NCI-H1092 (cell line): ENCODE data around the gene TFDP3.

Source experiments
- DNase-seq: peaks from one replicate; lab custom pipeline; 2025; lab: John Stamatoyannopoulos, UW

Gene TFDP3

DNA sequence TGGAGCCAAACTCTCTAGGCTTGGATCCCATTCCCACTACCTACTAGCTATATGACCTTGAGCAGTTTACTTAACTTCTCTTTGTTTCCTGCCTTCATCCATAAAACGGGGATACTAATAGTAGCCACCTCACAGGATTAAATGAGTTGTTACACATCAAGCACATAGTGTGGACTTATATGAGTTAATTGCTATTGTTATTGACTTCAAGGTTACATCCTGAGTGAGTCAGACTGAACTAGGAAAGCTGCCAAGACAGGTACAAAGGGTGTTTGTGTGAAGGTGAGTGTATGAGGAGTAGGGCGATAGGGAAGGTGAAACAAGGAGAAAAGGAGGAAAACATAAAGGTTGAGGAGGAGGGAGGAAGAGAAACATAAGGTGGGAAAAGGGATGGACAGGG lies 32.2 kb downstream of the TFDP3 start:
- no peak for DNase-seq

DNA sequence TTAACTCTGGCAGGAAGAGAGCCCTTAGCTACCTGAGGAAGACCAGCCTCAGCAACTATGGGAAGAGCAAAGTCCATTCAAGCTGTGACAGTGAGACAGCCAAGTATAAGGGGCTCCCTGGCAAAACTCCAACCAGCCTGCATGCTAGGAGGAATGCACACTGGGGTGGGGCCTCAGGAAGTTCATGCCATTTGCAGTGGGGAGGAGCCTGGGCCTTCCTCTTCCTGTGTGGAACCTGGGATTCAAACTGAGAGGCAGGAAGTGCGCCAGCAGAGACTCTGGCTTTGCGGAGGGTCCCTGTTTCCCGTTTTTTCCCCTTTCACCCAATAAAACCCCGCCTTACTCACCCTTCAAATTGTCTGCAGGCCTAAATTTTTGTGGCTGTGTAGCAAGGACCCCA lies 33.0 kb downstream of the TFDP3 start:
- DNase-seq = no peak

DNA sequence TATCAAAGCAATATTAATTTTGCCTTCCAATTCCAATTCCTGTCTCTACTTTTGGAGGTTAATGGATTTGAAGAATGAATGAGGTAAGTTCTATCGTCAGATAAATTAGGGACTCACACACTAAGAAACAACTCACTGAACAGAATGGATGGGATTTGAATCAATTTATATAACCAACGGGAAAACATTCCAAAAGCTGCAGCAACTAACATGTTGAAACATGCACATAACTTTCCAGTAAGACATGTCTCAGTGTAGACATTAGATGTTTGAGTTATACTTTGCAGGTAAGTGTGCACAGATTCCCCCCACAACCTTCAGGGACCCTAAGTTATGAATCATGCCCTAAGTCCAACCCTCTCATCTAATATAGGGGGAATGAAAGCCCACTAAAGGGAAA lies 34.3 kb downstream of the TFDP3 start:
- no peak for DNase-seq

DNA sequence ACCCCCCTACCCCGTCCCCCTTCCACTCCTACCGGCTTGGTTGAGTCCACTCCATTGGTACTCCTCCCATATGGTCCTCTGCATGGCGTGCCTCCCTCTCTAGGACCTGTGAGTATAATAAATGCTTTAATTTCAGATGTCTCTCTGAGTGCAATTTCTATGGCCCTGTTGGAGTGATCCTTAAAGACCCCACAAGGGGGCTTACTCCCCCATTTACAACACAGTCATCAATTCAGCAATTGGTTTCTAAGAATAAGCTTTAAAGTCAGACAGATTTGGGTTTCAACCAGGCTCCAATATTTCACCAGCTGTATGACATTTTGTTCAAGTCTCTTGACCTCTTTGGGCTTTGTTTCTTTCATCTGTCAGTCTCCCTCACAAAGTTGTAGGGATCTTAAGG lies 38.7 kb downstream of the TFDP3 start:
- DNase-seq = no peak

DNA sequence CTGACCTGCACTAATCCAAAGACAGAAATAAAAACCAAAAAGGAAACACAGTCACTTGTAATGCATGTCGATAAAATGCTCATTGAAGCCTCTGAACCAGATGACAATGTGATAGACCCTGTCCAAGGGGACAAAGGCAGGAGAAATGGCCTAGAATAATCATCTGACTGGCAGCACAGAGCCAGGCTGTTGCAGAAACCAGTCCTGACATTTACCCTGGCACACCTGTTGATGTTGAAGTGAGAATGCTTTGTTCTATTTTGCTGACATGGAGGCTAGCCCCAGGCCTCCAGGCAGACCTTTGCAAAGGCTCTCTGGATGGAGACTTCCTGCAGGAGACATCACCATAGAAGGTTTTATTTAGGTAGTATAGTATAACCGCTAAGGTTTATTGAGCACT lies 41.0 kb downstream of the TFDP3 start:
- no peak for DNase-seq

DNA sequence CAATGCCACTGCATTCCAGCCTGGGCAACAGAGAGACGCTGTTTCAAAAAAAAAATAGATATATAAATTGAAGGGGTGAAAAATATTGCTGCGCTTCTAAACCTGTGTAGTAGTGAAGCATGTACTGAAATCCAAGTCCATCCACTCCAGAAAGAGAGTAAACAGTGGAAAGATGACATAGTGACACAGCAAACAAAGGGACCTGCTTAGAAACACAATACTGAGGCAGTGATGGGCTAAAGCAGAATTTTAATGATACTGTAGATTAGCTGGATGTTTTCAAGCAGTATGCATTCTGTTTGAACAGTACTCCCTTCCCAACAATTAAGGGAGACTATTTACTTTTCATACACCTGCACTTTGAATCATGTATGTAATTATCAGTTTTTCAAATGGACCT lies 42.5 kb downstream of the TFDP3 start:
- peak; percentile 35 for DNase-seq

DNA sequence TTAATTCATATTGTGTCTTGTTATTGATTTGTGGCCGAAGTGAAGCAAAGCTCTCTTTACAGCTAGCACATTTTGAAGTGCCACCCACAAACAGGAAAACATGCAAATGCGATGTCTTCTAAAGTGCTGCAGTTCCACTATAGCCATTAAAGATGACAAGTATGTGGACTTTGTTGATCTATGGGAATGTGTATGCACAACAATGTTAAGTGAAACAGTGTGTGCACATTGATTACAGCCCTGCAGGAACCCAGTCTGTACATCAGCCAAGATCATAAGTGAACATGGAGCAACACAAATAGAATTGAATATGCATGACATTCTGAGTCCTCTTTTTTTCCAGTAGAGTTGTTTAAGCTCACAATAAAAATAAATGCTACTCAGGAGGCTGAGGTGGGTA lies 43.0 kb downstream of the TFDP3 start:
- DNase-seq = no peak

DNA sequence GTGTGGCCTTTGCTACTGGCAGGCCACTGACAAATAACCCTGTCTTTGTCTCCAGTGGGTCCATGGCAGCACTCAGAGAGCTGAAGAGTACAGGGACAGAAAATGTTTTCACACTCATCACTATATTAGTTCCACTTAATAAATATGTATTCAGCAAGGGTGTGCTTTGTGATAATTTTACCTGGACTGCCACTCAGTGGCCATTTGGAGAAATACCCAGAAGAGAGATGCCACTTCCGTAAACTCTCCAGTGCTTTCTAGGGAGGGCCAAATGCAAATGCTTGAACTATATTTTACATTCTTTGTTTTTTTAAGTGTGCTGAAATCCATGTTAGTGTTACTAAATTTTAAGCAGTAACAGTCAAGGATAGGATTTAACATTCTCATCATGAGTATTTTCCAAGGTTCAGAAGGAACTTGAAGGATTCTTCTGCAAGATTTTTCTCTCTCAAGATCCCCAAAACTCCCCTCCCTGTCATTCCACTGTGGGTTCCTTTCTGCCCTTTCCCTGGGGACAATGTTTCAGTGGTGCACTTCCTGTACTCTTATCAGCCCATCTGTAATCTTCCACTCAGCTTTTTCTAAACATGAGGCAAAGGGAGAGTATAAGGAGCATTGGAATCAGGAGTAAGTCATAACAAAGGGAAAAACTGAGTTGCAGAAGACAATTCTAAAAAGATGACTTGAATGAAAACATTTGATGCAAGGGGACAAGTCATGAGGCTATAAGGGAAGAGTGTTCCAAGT lies 46.0 kb downstream of the TFDP3 start:
- DNase-seq = no peak
